ENCODE measurements around the gene CNOT3.

DNA sequence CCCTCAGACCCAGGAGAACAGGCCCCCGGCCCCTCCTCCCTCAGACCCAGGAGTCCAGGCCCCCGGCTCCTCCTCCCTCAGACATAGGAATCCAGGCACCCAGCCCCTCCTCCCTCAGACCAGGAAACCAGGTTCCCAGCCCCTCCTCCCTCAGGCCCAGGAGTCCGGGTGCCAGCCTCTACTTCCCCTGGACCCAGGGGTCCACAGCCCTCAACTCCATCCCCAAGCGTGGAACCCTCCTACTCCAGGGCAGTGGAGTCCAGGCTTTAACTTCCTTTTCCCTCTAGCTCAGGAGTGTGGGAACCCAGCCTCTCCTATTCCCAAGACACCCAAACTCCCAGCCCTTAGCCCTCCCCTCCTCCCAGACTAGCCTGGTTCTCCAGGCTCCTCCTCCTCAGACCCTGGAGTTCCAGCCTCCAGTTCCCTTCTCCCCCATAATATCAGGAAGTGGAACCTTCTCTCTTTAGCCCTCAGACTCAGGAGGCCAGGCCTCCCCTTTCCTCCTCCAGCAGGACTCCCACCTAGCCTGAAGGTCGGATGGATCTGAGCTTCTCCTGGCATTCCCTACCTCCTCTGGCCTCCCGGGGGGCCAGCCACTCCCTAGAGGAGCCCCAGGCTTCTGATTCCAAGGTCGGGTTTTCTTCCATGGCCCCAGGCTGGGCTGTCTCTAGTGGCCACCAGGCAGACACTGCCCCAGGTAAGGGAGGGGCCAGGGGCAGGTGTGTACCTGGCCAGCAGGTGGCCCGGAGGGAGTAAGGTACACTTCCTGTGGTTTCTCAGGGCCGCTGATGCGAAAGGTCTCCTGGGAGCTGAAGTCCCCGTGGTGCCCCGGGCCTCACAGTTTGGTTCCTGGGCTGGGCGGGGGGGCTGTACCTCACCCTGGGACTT lies 35.2 kb downstream of the CNOT3 start, which contains the start of gene TMC4:
- TF ChIP-seq, protein P1, sequence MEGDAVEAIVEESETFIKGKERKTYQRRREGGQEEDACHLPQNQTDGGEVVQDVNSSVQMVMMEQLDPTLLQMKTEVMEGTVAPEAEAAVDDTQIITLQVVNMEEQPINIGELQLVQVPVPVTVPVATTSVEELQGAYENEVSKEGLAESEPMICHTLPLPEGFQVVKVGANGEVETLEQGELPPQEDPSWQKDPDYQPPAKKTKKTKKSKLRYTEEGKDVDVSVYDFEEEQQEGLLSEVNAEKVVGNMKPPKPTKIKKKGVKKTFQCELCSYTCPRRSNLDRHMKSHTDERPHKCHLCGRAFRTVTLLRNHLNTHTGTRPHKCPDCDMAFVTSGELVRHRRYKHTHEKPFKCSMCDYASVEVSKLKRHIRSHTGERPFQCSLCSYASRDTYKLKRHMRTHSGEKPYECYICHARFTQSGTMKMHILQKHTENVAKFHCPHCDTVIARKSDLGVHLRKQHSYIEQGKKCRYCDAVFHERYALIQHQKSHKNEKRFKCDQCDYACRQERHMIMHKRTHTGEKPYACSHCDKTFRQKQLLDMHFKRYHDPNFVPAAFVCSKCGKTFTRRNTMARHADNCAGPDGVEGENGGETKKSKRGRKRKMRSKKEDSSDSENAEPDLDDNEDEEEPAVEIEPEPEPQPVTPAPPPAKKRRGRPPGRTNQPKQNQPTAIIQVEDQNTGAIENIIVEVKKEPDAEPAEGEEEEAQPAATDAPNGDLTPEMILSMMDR (IDR thresholded peaks at IDR 0.05), result no peak
- TF ChIP-seq POLR2A (IDR thresholded peaks at IDR 0.05), result no peak

Measured in lower leg skin (tissue), 3 donors.